Tibial nerve (tissue), 4 donors: ENCODE data around the gene PLCB1.

Experiments used
- CTCF ChIP-seq, 5 experiments: fragments of 200-600 bp in 3 of 5; fragments of 450-650 bp in 2 of 5; sonication (generic) in 3 of 5; IDR thresholded peaks; one replicate each; pipeline ENCODE4 v1.5.1; 2016 to 2019; ENCODE audit warnings: antibody characterized with exemption in 5 of 5, mild to moderate bottlenecking in 3 of 5, moderate library complexity in 2 of 5
- EP300 ChIP-seq, 2 donors: sonication (generic); formaldehyde crosslinking; IDR thresholded peaks; one replicate each; pipeline ENCODE4 v1.6.1; 2017; ENCODE audit warnings: antibody characterized with exemption in 2 of 2, mild to moderate bottlenecking in 1 of 2
- POLR2A ChIP-seq, 2 donors: fragments of 450-650 bp; IDR thresholded peaks; one replicate each; pipeline ENCODE4 v1.6.1; 2017; ENCODE audit warnings: antibody characterized with exemption in 2 of 2, mild to moderate bottlenecking in 2 of 2, moderate library complexity in 2 of 2

- TF ChIP-seq CTCF (IDR thresholded peaks at IDR 0.05) (no peak), EP300 (IDR thresholded peaks at IDR 0.05) (peak in 1 of 2 donors; percentile 60), POLR2A (IDR thresholded peaks at IDR 0.05) (no peak)
These were observed 680.8 kb downstream of the PLCB1 start for GRCh38 chr20:8812817-8813216.
